Choroid plexus epithelial cell (primary cell): ENCODE measurements around the gene DMAC2.
"Not testable (repeated sequence)": the region's sequence is repeated elsewhere in the genome, so short reads cannot be mapped to it uniquely, and the experiment has no call there.

Source experiments
- DNase-seq: peaks from one replicate; pipeline ENCODE4 v3.0.0-alpha.2; 2010; ENCODE audit warnings: low read depth
- H3K4me3 ChIP-seq: 2 replicates; pipeline ENCODE4 v1.5.1; 2011; ENCODE audit warnings: low read depth, mild to moderate bottlenecking, control low read depth, low read length, moderate library complexity
- CTCF ChIP-seq: conservative IDR thresholded peaks from 2 replicates; pipeline ENCODE4 v1.5.1; 2011; ENCODE audit warnings: low read depth, mild to moderate bottlenecking, control low read depth, inconsistent platforms, low read length, moderate library complexity

The DMAC2 gene

GRCh38 chr19:41411100-41411967 is 28.4 kb downstream of the DMAC2 start:
- no peak for TF ChIP-seq CTCF
- H3K4me3 ChIP-seq = no peak overlapping the region
- DNase-seq = no peak

- TF ChIP-seq CTCF = no peak
Observed at GRCh38 chr19:41410336-41411054, 29.2 kb downstream of the DMAC2 start.

GRCh38 chr19:41409288-41409687 is 30.4 kb downstream of the DMAC2 start:
- TF ChIP-seq CTCF = no peak
- no peak overlapping the region for H3K4me3 ChIP-seq
- peak; percentile 72 for DNase-seq

More at GRCh38 chr19:41410336-41411054, 29.2 kb downstream of the DMAC2 start:
- H3K4me3 ChIP-seq = no peak overlapping the region
- DNase-seq = no peak

- H3K4me3 ChIP-seq, DNase-seq: not testable (repeated sequence)
Observed at GRCh38 chr19:41408846-41409245, 30.9 kb downstream of the DMAC2 start.

- H3K4me3 ChIP-seq = no peak overlapping the region
- no peak for DNase-seq
- no peak for TF ChIP-seq CTCF
Observed at GRCh38 chr19:41408256-41408655, 31.5 kb downstream of the DMAC2 start.

GRCh38 chr19:41407271-41407670 is 32.4 kb downstream of the DMAC2 start:
- peak; percentile 25 for TF ChIP-seq CTCF
- no peak overlapping the region for H3K4me3 ChIP-seq
- peak; percentile 76 for DNase-seq

GRCh38 chr19:41405776-41406175 is 33.9 kb downstream of the DMAC2 start:
- no peak for TF ChIP-seq CTCF
- no peak overlapping the region for H3K4me3 ChIP-seq

More at GRCh38 chr19:41405776-41406175, 33.9 kb downstream of the DMAC2 start:
- DNase-seq = no peak
